Keratinocyte (primary cell): ENCODE data around the gene CGB5. TPM values are rescaled to one million over a fixed set of nuclear protein-coding genes. Genes with fewer than 3 reads are reported as not detected.
"Not testable (repeated sequence)": the region's sequence is repeated elsewhere in the genome, so short reads cannot be mapped to it uniquely, and the experiment has no call there.

Experiments used
- DNase-seq: peaks from one replicate; pipeline ENCODE4 v3.0.0-alpha.2; 2011; ENCODE audit warnings: low read depth, missing footprints, low spot score
- FAIRE-seq: peaks from 2 replicates; lab custom pipeline; 2011; peaks lifted over from hg19 to GRCh38; lab: Jason Lieb, UNC
- H2AFZ ChIP-seq: 2 replicates; pipeline ENCODE4 v1.6.0; 2012; ENCODE audit warnings: low read length, control low read depth, inconsistent platforms; ENCODE audit not compliant: control insufficient read depth
- H3K27ac ChIP-seq: 2 replicates; pipeline ENCODE4 v1.5.1; 2011; ENCODE audit warnings: low read length; ENCODE audit not compliant: control insufficient read depth, insufficient read depth
- H3K27me3 ChIP-seq: 3 replicates; pipeline ENCODE4 v1.6.0; 2011; ENCODE audit warnings: low read length; ENCODE audit not compliant: control insufficient read depth, insufficient read depth; ENCODE audit errors: extremely low read depth
- H3K36me3 ChIP-seq, 2 experiments: 2 replicates in 1 of 2; 3 replicates in 1 of 2; pipeline ENCODE4 v1.5.1; 2011; ENCODE audit warnings: low read length in 2 of 2, mild to moderate bottlenecking in 1 of 2; ENCODE audit not compliant: control insufficient read depth in 2 of 2, insufficient read depth in 2 of 2; ENCODE audit errors: extremely low read depth in 1 of 2
- H3K4me1 ChIP-seq: 3 replicates; pipeline ENCODE4 v1.5.1; 2011; ENCODE audit warnings: low read length; ENCODE audit not compliant: control insufficient read depth, insufficient read depth; ENCODE audit errors: extremely low read depth
- H3K4me2 ChIP-seq: 3 replicates; pipeline ENCODE4 v1.6.0; 2011; ENCODE audit warnings: low read depth, low read length; ENCODE audit not compliant: control insufficient read depth, insufficient read depth; ENCODE audit errors: extremely low read depth
- H3K4me3 ChIP-seq, 3 experiments: fragments of 200-600 bp in 1 of 3; sonication (generic) in 1 of 3; 2 replicates in 2 of 3; 3 replicates in 1 of 3; pipeline ENCODE4 v1.5.1; 2011 to 2016; ENCODE audit warnings: low read length in 3 of 3, mild to moderate bottlenecking in 3 of 3, control low read depth in 2 of 3, inconsistent platforms in 1 of 3, low read depth in 1 of 3, mixed read lengths in 1 of 3, mixed run types in 1 of 3, moderate library complexity in 1 of 3; ENCODE audit not compliant: control insufficient read depth in 2 of 3, insufficient read depth in 2 of 3; ENCODE audit errors: extremely low read depth in 1 of 3
- H3K79me2 ChIP-seq: 2 replicates; pipeline ENCODE4 v1.6.0; 2012; ENCODE audit warnings: low read length; ENCODE audit not compliant: control insufficient read depth, insufficient read depth
- H3K9ac ChIP-seq: 3 replicates; pipeline ENCODE4 v1.6.0; 2011; ENCODE audit warnings: low read length; ENCODE audit not compliant: control insufficient read depth, insufficient read depth; ENCODE audit errors: extremely low read depth
- H3K9me1 ChIP-seq: 3 replicates; pipeline ENCODE4 v1.6.0; 2011; ENCODE audit warnings: low read length; ENCODE audit not compliant: control insufficient read depth, insufficient read depth; ENCODE audit errors: extremely low read depth
- H3K9me3 ChIP-seq: 2 replicates; pipeline ENCODE4 v1.5.1; 2012; ENCODE audit warnings: low read depth, low read length; ENCODE audit not compliant: control insufficient read depth
- H4K20me1 ChIP-seq: 3 replicates; pipeline ENCODE4 v1.6.0; 2011; ENCODE audit warnings: low read length; ENCODE audit not compliant: control insufficient read depth, insufficient read depth; ENCODE audit errors: extremely low read depth
- EZH2 ChIP-seq: IDR thresholded peaks from one replicate; pipeline ENCODE4 v1.6.1; 2012; ENCODE audit warnings: inconsistent platforms, mild to moderate bottlenecking, low read length, moderate library complexity
- dilution Hi-C: fragments of 300-500 bp; cut with MboI; formaldehyde crosslinking; loops from one replicate; pipeline ENCODE4 v1.7.0; 2020; ENCODE audit warnings: low sequenced_read_pairs; ENCODE audit not compliant: extremely low pct_ligation_motif_present
- polyA minus RNA-seq, 3 experiments: library from RNA; depleted of rRNA, polyadenylated mRNA; stranded (reverse); fragments of >200 nt; gene quantifications; 1 replicate in 1 of 3; 2 replicates in 1 of 3; 3 replicates in 1 of 3; pipeline ENCODE4 v1.2.3, GENCODE V29; 2011
- polyA plus RNA-seq, 5 experiments: library from polyadenylated mRNA; depleted of rRNA in 3 of 5; stranded (reverse) in 3 of 5; stranded (forward) in 1 of 5; unstranded in 1 of 5; fragments of >200 nt; gene quantifications; 1 replicate in 1 of 5; 2 replicates in 3 of 5; 3 replicates in 1 of 5; pipeline versions ENCODE4 v1.2.1 to v1.2.3, GENCODE V29; 2011 to 2012; ENCODE audit warnings: missing spikeins in 2 of 5, low read depth in 1 of 5, low replicate concordance in 1 of 5
- TF ChIP-seq, protein P1 (sequence below), 3 experiments: IDR thresholded peaks in 1 of 3; conservative IDR thresholded peaks in 1 of 3; optimal IDR thresholded peaks in 1 of 3; 2 replicates in 2 of 3; 3 replicates in 1 of 3; pipeline versions ENCODE3 to v1.5.1; 2011; ENCODE audit warnings: low read length in 3 of 3, mild to moderate bottlenecking in 3 of 3, moderate library complexity in 2 of 3, control low read depth in 1 of 3, inconsistent platforms in 1 of 3; ENCODE audit not compliant: insufficient read depth in 2 of 3; ENCODE audit errors: extremely low read depth in 1 of 3

Gene CGB5
- polyA plus RNA-seq (0.20 to 0.24 TPM (median 0.21 TPM) in 3 replicates), polyA minus RNA-seq (not detected in 3 replicates)
- polyA plus RNA-seq (2011; ENCODE audit: low read depth): not detected
- polyA plus RNA-seq (2011; cell fraction: cytosol; rRNA removed): 0.49 TPM in 1 of 2 replicates, not detected in the other
- polyA plus RNA-seq (2011; cell fraction: nucleus; rRNA removed): 1.9 and 2.3 TPM in 2 replicates
- 0.39 and 0.41 TPM in 2 replicates for polyA plus RNA-seq (2012; ENCODE audit: low replicate concordance)
- polyA minus RNA-seq (2011; cell fraction: cytosol; rRNA and poly(A)+ RNA removed): not detected
- polyA minus RNA-seq (2011; cell fraction: nucleus; rRNA and poly(A)+ RNA removed): not detected in 2 replicates

- H3K9ac ChIP-seq, H3K79me2 ChIP-seq, DNase-seq, H3K27me3 ChIP-seq, dilution Hi-C loops, H3K36me3 ChIP-seq, H3K27ac ChIP-seq, H3K4me2 ChIP-seq, H3K4me3 ChIP-seq, H2AFZ ChIP-seq, FAIRE-seq, H3K9me1 ChIP-seq, H3K4me1 ChIP-seq, H4K20me1 ChIP-seq, H3K9me3 ChIP-seq: not testable (repeated sequence)
Measured at GRCh38 chr19:49043548-49043947, at the start of gene CGB5. TSS of gene CGB5 (plus strand) at chr19:49043848. CDS start at chr19:49044210, 362 bp downstream.

DNA sequence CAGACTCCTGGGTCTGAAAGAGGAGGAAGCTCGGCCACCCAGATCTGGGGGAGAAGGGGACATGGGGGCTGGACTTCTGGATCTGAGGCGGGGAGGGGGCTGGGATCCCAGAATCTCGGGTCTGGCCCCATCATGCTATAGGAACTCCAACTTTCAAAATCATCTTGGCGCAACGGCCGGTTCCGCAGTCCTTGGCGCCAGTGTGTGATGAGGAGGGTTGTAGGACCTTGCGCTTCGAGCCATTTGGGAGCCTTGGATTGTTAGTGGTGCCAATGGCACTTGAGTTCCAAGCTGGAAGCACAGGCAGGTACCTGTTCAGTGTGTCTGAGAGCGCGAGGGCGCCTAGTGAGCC, 49.6 kb upstream of the CGB5 start:
- H3K9me1 ChIP-seq: peaks cover 3% of the 10 kb centered on the region
- FAIRE-seq: no peak
- dilution Hi-C loops: no loop called here

More for the DNA sequence above, 49.6 kb upstream of the CGB5 start:
- H3K36me3 ChIP-seq: peaks cover 13 to 19% of the 10 kb centered on the region in 2 experiments
- peak overlapping the region; percentile 77 for H3K27ac ChIP-seq
- no peaks in the 10 kb centered on the region for H3K27me3 ChIP-seq
- no peak for DNase-seq
- TF ChIP-seq, protein P1, sequence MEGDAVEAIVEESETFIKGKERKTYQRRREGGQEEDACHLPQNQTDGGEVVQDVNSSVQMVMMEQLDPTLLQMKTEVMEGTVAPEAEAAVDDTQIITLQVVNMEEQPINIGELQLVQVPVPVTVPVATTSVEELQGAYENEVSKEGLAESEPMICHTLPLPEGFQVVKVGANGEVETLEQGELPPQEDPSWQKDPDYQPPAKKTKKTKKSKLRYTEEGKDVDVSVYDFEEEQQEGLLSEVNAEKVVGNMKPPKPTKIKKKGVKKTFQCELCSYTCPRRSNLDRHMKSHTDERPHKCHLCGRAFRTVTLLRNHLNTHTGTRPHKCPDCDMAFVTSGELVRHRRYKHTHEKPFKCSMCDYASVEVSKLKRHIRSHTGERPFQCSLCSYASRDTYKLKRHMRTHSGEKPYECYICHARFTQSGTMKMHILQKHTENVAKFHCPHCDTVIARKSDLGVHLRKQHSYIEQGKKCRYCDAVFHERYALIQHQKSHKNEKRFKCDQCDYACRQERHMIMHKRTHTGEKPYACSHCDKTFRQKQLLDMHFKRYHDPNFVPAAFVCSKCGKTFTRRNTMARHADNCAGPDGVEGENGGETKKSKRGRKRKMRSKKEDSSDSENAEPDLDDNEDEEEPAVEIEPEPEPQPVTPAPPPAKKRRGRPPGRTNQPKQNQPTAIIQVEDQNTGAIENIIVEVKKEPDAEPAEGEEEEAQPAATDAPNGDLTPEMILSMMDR (optimal IDR thresholded peaks at IDR 0.05 in 1 of 3, IDR thresholded peaks at IDR 0.05 in 1 of 3, conservative IDR thresholded peaks at IDR 0.05 in 1 of 3; ENCODE audit: extremely low read depth in 1 of 3, insufficient read depth in 2 of 3, low read length in 3 of 3): no peak
- no peak for TF ChIP-seq EZH2
- peak overlapping the region; percentile 87 for H3K4me2 ChIP-seq
- H3K79me2 ChIP-seq: peaks cover 77% of the 10 kb centered on the region
- peak overlapping the region; percentile 74 to 98 (median 95) for H3K4me3 ChIP-seq
- peak overlapping the region; percentile 80 for H2AFZ ChIP-seq
- no peaks in the 10 kb centered on the region for H3K9me3 ChIP-seq
- H3K9ac ChIP-seq: peak overlapping the region; percentile 82
- no peaks in the 10 kb centered on the region for H4K20me1 ChIP-seq
- H3K4me1 ChIP-seq: peaks cover 15% of the 10 kb centered on the region
